Smooth muscle cell (in vitro differentiated cells): ENCODE results near the gene GRK4. TPM values are rescaled to one million over a fixed set of nuclear protein-coding genes. Genes with fewer than 3 reads are reported as not detected.

Source experiments
- DNase-seq: peaks from one replicate; lab custom pipeline; 2025; ENCODE audit not compliant: unreplicated experiment; lab: John Stamatoyannopoulos, UW
- H2AFZ ChIP-seq: fragments of 200-600 bp; sonication (generic); 2 replicates; pipeline ENCODE4 v1.6.0; 2016; ENCODE audit warnings: antibody characterized with exemption, low read depth, mild to moderate bottlenecking
- H3F3A ChIP-seq: fragments of 200-600 bp; sonication (generic); 2 replicates; pipeline ENCODE4 v1.6.0; 2017; ENCODE audit warnings: antibody characterized with exemption, low read depth
- H3K27ac ChIP-seq: fragments of 200-600 bp; sonication (generic); 2 replicates; pipeline ENCODE4 v1.5.1; 2016; ENCODE audit warnings: low read depth, mild to moderate bottlenecking
- H3K27me3 ChIP-seq: fragments of 200-600 bp; sonication (generic); 2 replicates; pipeline ENCODE4 v1.6.1; 2016; ENCODE audit warnings: low read depth, mild to moderate bottlenecking
- H3K36me3 ChIP-seq: fragments of 200-600 bp; sonication (generic); 2 replicates; pipeline ENCODE4 v1.5.1; 2016; ENCODE audit warnings: low read depth
- H3K4me1 ChIP-seq: fragments of 200-600 bp; sonication (generic); 2 replicates; pipeline ENCODE4 v1.5.1; 2016; ENCODE audit warnings: low read depth
- H3K4me2 ChIP-seq: fragments of 200-600 bp; sonication (generic); 2 replicates; pipeline ENCODE4 v1.6.0; 2016; ENCODE audit warnings: mild to moderate bottlenecking
- H3K4me3 ChIP-seq: fragments of 200-600 bp; sonication (generic); 2 replicates; pipeline ENCODE4 v1.5.1; 2016; ENCODE audit warnings: mild to moderate bottlenecking
- H3K79me2 ChIP-seq: fragments of 200-600 bp; sonication (generic); 2 replicates; pipeline ENCODE4 v1.6.0; 2016; ENCODE audit warnings: low read depth, mild to moderate bottlenecking
- H3K9ac ChIP-seq: fragments of 200-600 bp; sonication (generic); 2 replicates; pipeline ENCODE4 v1.6.0; 2016; ENCODE audit warnings: low read depth
- H3K9me3 ChIP-seq: fragments of 200-600 bp; sonication (generic); replicated peaks from 2 replicates; pipeline ENCODE4 v1.5.1; 2016; ENCODE audit warnings: low read depth
- H4K20me1 ChIP-seq: fragments of 200-600 bp; sonication (generic); 2 replicates; pipeline ENCODE4 v1.6.0; 2016; ENCODE audit warnings: low read depth
- CTCF ChIP-seq: fragments of 200-600 bp; sonication (generic); IDR thresholded peaks from 2 replicates; pipeline ENCODE4 v1.5.1; 2017; ENCODE audit warnings: borderline replicate concordance, mild to moderate bottlenecking, antibody characterized with exemption; ENCODE audit not compliant: insufficient read depth, poor library complexity, severe bottlenecking
- WGBS: methylation state at CpG from one replicate; pipeline ENCODE4 v1.1.7; 2016; ENCODE audit warnings: low lambda C conversion rate; 5-methylcytosine and 5-hydroxymethylcytosine counted together
- polyA plus RNA-seq: library from polyadenylated mRNA; unstranded; fragments of >200 nt; fragmentation: Nextera tagmentation; extraction: Ambion mirVana; gene quantifications from 2 replicates; pipeline ENCODE4 v1.2.1, GENCODE V29; 2016
- small RNA-seq: library from RNA; depleted of rRNA; stranded (forward); fragments of <200 nt; gene quantifications from one replicate; pipeline ENCODE3, GENCODE V24; 2014
- total RNA-seq: library from RNA; depleted of rRNA; stranded (reverse); fragments of >200 nt; gene quantifications from 2 replicates; pipeline ENCODE4 v1.2.3, GENCODE V29; 2014

GRK4 gene
- total and polyA plus RNA-seq, 2 experiments from 2014 or later = 5.2 to 6.9 TPM

DNA sequence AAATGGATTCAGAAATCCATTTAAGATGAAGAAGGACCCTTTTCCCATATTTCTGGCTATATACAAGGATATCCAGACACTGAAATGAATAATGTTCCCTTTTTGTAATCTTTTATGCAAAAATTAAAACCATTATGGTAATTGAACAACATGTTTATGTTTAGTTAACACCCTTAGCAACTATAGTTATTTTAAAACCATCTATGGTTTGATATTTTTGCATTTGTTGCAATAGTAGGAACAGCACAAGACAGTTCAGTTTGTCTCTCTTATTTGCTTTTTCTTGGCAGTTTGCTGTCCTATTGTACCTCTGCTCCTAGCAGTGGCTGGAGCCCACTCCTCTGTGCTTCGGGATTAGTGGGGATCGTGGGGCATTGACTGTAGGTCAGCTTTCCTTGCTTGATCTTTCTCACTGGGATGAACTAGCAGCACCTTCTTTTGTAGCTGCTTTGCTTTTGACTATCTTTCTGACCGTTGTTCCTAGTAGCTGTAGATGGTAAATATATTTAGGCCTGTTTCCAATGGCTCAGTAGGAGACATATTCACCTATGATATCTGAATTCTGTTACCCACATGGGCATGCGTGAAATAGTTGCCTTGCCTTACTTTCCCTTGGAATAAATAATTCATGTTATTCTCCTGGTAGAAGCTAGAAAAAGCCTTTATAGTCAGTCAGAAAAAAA is 123.9 kb downstream of the GRK4 start:
- Histone ChIP-seq H3K9ac (no peak overlapping the region), H3K36me3 (peaks cover 11% of the 10 kb centered on the region), H3K4me1 (no peaks in the 10 kb centered on the region), H3K4me3 (no peak overlapping the region), H3K27me3 (no peaks in the 10 kb centered on the region), H3K4me2 (no peak overlapping the region), H3K9me3 (no peaks in the 10 kb centered on the region), H3K27ac (no peak overlapping the region), H3F3A (no peaks in the 10 kb centered on the region), H2AFZ (no peak overlapping the region), H3K79me2 (peaks cover 34% of the 10 kb centered on the region), H4K20me1 (peaks cover 92% of the 10 kb centered on the region)
- no peak for DNase-seq
- no peak for TF ChIP-seq CTCF
- WGBS = 97% methylated on average over 4 of the region's 4 CpGs

Small RNA genes within 50 kb of the gene (small RNA-seq; reads per million reads assigned to genes)
- gene RF02134 (not detected), gene RF02135 (not detected), gene RNU6-204P (not detected)

Other genes starting within 250 kb of the GRK4 start
- gene TNIP2, start 207.2 kb upstream of the GRK4 start, total RNA-seq = 23.8 and 24.7 TPM in 2 replicates
- gene TNIP2, start 207.2 kb upstream of the GRK4 start, polyA plus RNA-seq = 37.5 and 40.7 TPM in 2 replicates
- 19.3 and 23.8 TPM in 2 replicates for gene SH3BP2, start 170.5 kb upstream of the GRK4 start, total RNA-seq
- gene SH3BP2, start 170.5 kb upstream of the GRK4 start, polyA plus RNA-seq = 17.3 and 27.4 TPM in 2 replicates
- 109 and 125 TPM in 2 replicates for gene ADD1, start 119.7 kb upstream of the GRK4 start, total RNA-seq
- 175 and 200 TPM in 2 replicates for gene ADD1, start 119.7 kb upstream of the GRK4 start, polyA plus RNA-seq
- gene NOP14, start 165 bp upstream of the GRK4 start, total RNA-seq = 12.9 and 18.5 TPM in 2 replicates
- gene NOP14, start 165 bp upstream of the GRK4 start, polyA plus RNA-seq = 10.0 and 10.9 TPM in 2 replicates
- not detected in 2 replicates for gene HTT-AS, start 111.0 kb downstream of the GRK4 start, total RNA-seq
- gene HTT-AS, start 111.0 kb downstream of the GRK4 start, polyA plus RNA-seq = not detected in 2 replicates
- gene HTT, start 111.1 kb downstream of the GRK4 start, total RNA-seq = 16.4 and 23.6 TPM in 2 replicates
- 7.1 and 11.4 TPM in 2 replicates for gene HTT, start 111.1 kb downstream of the GRK4 start, polyA plus RNA-seq